GM12878 (cell line): ENCODE measurements around the gene C17orf58.

ENCODE experiments used
- ZNF274 ChIP-seq: IDR thresholded peaks from one replicate; pipeline ENCODE4 v1.8.0; 2011; ENCODE audit not compliant: insufficient read length, insufficient read depth
- TF ChIP-seq, protein P1 (sequence below), 3 experiments: IDR thresholded peaks in 2 of 3; conservative IDR thresholded peaks in 1 of 3; 2 replicates each; pipeline ENCODE4 v1.5.1; 2011; ENCODE audit warnings: low read depth in 3 of 3, low read length in 3 of 3, mild to moderate bottlenecking in 3 of 3, control low read depth in 2 of 3, moderate library complexity in 2 of 3, inconsistent platforms in 1 of 3, mixed read lengths in 1 of 3; ENCODE audit not compliant: control insufficient read depth in 2 of 3, insufficient read depth in 1 of 3; ENCODE audit errors: extremely low read depth in 1 of 3
- TF ChIP-seq, protein P2 (sequence below): fragments of 450-650 bp; IDR thresholded peaks from 2 replicates; pipeline ENCODE4 v1.6.1; 2017; ENCODE audit warnings: mild to moderate bottlenecking

DNA sequence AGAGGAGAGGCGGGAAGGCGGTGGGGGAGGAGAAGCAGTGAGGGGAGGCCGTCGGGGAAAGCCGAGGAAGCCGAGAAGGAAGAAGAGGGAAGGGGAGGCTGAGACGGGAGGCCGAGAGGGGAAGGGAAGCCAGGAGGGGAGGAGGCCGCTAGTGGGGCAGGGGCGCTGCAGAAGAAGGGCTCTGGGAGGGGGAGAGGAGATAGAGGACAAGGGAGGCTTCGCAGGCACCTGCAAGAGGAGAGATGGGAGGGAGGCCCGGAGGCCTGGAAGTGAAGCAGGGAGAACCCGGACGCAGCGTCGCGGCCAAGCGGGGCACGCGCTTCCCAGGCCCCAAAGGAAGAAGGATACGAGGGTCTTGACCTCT, 2.3 kb downstream of the C17orf58 start:
- TF ChIP-seq, protein P1, sequence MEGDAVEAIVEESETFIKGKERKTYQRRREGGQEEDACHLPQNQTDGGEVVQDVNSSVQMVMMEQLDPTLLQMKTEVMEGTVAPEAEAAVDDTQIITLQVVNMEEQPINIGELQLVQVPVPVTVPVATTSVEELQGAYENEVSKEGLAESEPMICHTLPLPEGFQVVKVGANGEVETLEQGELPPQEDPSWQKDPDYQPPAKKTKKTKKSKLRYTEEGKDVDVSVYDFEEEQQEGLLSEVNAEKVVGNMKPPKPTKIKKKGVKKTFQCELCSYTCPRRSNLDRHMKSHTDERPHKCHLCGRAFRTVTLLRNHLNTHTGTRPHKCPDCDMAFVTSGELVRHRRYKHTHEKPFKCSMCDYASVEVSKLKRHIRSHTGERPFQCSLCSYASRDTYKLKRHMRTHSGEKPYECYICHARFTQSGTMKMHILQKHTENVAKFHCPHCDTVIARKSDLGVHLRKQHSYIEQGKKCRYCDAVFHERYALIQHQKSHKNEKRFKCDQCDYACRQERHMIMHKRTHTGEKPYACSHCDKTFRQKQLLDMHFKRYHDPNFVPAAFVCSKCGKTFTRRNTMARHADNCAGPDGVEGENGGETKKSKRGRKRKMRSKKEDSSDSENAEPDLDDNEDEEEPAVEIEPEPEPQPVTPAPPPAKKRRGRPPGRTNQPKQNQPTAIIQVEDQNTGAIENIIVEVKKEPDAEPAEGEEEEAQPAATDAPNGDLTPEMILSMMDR (IDR thresholded peaks at IDR 0.05 in 2 of 3, conservative IDR thresholded peaks at IDR 0.05 in 1 of 3; ENCODE audit: control insufficient read depth in 2 of 3, extremely low read depth in 1 of 3, insufficient read depth in 1 of 3, low read depth in 3 of 3, low read length in 3 of 3) = no peak
- no peak for TF ChIP-seq ZNF274
- TF ChIP-seq, protein P2, sequence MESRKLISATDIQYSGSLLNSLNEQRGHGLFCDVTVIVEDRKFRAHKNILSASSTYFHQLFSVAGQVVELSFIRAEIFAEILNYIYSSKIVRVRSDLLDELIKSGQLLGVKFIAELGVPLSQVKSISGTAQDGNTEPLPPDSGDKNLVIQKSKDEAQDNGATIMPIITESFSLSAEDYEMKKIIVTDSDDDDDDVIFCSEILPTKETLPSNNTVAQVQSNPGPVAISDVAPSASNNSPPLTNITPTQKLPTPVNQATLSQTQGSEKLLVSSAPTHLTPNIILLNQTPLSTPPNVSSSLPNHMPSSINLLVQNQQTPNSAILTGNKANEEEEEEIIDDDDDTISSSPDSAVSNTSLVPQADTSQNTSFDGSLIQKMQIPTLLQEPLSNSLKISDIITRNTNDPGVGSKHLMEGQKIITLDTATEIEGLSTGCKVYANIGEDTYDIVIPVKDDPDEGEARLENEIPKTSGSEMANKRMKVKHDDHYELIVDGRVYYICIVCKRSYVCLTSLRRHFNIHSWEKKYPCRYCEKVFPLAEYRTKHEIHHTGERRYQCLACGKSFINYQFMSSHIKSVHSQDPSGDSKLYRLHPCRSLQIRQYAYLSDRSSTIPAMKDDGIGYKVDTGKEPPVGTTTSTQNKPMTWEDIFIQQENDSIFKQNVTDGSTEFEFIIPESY = no peak
